ENCODE results near the gene MPIG6B.

The MPIG6B gene

DNA sequence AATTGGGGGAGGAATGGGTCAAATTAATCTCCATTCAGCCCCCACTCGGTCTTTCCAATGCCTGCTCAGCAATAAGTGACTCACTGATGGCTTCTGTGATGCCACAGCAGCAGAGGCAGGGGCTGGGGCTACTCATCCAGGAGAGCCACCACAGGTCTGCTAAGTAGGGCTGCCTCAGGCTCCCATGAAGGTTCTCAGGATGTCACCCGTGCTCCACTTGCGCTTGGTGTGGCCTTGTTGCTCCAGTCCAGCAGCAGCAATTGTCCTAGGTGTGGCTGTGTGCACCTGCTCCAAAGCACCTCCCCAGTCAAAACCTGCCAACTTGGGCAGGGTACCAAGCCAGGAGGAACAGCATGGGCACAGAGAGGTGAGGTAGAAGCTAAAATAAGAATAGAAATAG lies 1.0 kb upstream of the MPIG6B start:
- DNase-seq = no peak

DNA sequence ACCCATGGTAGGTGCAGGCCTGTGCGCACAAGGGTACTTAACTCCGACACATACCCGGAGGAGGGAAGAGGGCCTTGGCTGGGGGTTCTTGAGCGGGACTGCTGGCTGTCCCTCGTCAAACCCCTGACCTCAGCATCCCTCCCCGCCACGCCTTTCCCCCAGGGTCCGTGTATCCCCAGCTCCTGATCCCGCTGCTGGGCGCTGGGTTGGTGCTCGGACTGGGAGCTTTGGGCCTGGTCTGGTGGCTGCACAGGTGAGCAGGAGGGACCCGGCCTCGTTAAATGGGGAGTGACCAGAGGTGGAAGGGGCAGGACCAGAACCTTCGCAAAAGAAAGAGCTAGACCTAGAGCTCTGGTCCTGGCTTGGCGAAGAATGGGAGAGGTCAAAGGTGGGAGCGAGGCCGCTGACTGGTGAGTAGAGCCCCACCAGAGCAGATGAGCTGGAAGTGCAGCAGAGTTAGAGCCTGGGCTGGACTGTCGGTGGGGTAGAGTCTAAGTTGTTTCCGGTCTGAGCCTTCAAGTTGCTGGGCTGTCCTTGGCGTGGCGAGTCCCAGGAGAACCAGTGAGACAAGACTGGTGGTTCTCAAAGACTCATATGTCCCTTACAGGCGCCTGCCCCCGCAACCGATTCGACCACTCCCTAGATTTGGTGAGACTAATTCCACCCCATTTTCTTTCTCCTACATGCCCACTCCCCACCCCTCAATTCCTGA lies 963 bp downstream of the MPIG6B start:
- DNase-seq = no peak

DNA sequence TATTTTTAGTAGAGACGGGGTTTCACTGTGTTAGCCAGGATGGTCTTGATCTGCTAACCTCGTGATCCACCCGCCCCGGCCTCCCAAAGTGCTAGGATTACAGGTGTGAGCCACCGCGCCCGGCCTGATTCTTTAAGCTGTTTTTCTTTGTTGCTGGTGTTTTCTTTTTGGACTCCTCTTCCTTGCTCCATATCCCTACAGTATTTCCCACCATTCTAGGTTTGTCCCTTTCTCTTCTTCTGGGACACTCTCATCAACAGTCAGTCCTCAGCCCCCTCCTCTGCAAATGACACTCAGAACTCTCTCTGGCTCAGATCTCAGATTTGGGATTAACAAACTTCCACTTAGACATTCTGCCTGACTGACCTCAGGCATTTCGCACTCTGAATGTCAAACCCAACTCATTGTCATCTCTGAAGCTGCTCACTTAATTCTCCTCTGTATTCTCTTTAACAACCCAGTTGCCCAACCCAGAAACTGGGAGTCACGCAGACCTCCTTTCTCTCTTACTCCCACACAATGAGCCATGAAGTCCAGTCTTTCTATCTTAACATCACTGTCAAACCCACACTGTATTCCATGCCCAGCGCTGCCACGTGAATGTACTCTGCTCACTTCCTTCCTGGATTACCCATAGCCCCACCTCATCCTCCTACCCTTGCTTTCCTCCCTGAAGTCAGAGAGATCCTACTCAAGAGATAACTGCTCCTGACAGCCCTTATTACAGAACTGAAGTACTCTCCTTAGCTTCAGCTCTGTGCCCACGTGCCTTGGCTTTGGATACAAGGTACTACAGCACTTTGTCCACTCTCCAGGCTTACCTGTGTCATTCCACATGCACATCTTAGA lies 2.6 kb downstream of the MPIG6B start:
- DNase-seq = no peak

DNA sequence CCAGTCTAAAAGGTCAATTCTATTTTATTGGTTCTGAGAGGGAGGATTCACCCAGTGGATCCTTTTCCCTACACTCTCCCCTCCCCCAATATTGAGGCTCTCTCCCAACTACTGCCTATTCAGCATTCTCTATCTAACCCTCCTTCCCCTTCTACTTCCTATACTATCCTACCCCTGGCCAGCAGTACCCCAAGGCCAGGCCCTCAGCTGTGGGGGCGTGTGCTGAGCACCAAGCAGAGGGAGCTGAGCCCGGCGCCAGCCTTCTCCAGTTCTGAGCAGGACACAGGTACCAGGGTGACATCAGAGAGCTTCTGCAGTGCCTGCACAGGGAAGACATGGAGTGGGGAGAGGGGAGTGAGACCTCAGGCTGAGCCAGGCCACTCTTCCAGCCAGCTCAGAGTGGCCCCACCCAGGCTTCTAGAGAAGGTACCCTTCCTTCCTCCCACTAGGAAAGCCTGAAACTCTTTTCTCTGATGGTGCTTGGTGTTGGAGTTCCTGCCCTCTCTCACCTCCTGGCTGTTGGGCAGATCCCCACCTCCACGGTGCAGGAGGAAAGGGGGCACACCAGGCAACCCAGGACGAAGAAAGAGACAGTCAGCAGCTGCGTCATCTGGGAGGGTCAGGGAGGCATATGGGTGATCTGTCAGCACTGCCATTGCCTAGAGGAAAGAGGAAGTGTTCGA lies 4.0 kb downstream of the MPIG6B start:
- no peak for DNase-seq

DNA sequence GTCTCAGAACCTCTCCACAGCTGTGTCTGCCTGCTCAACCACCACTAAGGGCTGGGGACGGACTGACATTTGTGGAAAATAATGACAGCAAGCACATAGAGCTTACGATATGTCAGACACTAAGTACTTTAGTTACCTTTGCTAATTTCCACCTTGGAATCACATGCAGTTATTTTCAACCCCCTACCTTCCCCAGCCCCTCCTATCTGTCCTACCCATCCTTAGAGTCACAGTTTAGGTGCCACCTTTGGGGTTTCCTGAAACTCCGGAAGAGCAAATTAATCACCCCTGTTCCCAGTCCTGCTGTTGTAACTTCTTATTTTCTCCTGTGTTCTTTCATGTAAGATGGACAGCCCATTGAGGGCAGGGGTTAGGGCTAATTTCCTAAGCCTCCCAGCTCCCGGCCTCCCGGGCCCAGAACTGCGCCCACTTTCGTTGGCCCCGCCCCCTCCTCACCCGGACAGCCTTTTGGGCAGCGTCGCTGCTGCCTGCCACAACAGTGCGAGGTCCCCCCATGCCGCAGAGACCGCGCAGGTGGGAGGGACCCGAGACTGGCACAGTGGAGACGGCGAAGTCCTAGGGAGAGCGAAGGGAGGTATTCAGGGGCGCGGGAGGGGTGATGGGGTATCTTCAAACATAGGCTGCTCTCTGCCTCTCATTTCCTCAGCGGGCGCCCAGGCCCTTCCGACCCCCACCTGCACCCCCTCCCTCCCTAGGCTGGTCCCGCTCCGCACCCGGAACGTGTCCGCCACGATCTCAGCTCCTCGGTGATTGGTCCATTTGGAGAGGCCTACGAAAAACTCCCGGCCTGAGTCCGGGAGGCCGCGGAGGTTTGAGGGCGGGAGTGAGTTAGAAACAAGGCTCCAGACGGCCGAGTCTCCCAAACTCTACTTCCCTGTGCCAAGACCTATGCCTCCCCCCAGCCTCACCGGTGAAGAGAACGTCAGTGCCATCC lies 4.8 kb downstream of the MPIG6B start:
- DNase-seq = no peak

DNA sequence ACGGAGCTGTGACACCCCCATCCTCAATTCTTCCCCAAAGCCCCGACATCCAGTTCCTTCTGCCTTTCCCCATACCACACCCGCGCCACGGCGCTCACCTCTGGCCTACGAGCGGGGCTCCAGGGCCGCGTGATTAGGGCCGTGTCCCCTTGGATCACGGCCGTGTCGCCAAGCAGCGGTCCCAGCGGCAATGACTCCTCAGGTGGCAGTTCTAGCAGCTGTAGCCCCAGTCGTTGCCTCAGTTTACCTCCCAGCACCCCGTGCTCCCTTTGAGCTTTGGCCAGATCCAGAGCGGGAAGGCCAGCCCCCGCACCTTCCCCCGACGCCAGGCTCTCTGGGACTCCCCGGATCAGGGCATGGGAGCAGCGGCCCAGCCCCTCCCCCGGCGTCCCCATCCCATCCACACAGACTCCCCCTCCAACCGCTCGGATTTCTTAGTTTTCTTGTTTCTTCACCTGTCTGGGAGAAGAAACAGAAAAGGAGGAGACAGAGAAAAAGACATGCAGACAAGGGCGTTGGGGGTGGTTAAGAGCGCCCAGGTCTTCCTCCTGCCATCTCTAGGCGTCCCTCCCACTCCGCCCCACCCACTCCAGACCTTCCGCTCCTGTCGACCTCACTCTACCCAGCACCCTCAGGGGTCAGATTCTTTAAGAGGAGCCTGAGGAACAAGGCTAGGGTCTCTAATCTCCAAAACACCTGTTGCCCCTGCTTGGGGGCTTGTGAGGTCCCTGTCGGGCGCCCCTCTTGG lies 5.8 kb downstream of the MPIG6B start, which contains the start of gene DDAH2:
Gene DDAH2, minus strand, starts transcription at position 533 of the 748 bp plus-strand sequence. Its CDS starts 138 bp downstream, at position 395.
- no peak for DNase-seq

DNA sequence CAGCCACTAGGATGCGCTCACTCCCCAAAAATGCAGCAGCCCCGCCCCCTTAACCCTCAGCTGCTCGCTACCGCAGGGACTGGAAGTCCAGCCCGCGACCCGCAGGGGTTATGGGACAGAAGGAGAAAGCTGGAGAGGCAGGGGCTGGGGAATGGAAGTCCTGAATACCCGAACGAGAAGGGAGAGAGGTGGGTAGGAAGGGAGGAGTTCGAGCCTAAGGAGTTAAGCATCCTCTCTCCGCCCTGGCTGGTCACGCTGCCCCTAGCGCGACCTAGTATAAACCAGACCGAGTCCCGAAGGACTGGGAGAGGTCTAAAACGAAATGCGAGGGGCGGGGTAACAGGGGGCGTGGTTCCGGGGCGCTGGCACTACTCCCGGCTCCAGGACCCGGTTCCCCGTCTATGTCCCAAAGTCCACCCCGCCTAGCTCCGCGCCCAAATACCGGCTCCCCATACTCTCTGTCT lies 6.4 kb downstream of the MPIG6B start:
- DNase-seq = peak; percentile 35

DNA sequence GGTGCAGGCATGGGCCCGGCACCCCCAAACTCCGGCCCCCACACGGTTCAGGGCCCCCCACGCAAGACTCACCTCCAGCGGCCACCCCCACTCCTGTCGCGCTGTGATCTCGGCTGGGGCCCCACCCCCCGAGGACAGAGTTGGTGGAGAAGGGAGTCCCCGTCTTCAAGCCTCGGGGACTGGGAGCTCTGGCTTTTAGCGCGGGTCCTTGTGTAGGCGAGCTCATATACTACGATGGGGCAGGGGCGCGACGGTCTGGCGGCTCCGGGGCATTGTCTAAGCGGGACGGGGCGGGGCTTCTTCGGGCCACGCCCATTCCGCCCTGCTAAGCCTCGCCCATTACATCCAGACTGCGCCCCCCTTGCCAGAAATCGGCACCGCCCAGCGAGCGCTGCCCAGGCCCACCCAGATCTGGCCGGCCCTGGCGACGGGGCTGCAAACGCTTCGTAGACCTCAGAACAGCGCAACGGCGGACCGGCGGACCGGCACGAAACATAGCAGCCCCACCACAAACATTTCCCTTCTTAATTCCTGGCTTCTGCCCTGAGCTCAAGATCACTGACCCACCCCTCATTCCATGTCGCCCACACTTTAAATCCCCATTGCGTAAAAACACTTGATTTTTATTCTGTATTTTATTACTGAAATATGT lies 6.9 kb downstream of the MPIG6B start:
- no peak for DNase-seq

DNA sequence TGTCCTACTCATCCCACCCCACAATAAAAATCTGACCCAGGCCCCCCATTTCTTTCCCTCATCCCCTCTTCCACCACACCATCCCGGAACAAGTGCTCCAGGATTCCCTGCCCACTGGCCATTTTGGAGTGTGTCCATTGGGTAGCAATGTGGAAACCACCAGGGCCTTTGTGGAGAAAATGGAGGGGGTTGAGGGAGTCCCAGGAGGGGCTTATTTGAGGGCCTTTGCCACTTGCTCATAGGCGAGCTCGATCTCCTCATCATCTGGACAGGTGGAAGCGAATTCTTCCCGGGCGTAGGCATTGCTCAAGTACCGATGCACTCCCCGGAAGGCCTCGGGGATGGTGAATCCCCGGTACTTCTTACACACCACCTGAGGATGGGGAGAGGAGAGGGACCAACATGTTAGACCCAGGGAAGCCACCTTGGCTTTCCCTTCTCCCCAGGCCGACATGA lies 7.5 kb downstream of the MPIG6B start:
- no peak for DNase-seq

DNA sequence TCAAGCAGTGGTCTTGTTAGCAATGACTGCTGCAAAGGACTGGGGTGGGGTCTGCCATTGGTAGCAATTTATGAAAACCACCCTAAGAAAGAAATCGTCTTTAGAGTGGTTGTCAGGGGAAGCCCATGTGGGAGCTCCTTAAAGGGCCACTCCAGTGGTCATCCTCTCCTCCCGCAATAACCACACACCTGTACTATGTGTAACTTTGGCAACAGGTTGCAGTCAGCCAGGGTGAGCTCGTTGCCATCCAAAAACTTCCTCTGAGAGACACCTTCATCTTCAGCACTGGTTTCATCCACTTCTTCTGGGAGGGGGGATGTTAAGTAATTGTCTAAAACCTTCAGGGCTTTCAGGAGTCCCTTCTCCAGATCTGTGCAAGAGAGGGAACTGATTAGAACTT lies 8.9 kb downstream of the MPIG6B start:
- no peak for DNase-seq

DNA sequence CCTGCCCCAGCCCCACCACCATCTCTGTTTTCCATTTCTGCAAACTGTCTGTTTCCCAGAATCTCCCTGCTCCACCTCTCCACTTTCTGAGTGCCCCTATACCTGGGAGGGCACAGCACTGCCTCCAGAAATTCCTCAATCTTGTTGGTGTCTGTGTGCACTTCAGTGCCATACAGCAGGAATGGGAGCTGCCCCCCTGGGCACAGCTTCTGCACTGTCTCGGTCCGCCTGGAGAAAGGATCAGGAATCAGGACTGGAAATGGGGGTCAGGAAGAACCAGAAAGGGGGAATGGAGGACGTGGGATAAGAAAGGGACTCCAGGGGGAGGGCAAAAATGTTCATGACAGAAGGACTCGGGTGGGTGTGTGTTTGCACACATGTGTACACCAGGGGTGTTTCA lies 10.6 kb downstream of the MPIG6B start:
- no peak for DNase-seq

DNA sequence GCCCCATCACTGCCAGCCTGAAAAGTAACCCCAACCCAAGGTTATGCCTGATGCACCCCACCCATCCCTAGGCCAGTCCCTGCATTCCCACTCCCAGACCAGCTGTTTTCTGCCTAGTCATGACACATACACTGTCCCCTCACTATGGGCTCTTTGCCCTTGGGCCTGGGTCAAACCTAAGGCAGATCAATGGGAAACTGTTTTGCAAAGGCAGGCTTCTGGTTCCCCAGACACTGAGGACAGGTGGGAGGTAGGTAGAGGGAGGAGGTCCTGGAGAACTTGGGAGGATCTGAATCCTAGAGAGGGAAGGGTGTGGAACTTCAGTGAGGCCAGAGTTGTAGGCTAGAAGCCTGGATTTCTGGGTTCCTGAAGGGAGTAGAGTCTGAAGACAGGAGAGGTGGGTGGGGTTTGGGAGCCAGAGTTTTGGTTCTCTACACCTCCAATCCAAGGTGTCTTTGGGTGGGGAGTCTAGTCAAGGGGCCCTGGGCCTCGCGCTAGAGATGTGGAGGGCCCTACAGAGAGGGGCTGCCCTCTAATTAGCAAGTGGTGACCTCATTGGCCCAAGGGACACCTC lies 11.2 kb downstream of the MPIG6B start:
- DNase-seq = no peak

DNA sequence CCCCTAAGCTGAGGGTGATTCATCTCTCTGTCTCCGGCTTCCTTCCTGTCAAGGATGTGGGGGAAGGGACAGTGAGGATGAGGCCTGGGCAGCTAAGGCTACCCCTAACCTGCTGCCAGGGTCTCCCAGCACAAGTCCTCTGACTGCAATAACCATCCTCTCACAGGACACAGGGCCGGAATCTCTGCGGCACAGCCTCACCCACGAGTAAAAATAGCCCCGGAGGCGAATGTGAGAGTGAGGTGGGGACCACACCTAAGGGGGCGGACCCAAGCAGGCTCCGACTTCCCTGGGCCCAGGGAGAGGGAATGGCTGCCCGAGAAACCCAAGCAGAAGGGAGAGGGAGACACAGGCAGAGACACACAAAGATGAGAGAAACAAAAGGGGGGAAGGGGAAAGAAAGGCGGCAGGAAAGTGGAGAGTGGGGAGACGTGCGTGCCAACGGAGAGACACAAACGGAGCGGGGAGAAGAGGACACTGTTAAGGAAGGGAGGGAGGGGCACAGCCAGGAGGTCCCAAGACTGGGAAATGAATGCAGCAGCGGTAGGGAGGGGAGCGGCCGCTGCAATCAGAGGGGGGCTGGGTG lies 11.7 kb downstream of the MPIG6B start:
- DNase-seq = no peak

DNA sequence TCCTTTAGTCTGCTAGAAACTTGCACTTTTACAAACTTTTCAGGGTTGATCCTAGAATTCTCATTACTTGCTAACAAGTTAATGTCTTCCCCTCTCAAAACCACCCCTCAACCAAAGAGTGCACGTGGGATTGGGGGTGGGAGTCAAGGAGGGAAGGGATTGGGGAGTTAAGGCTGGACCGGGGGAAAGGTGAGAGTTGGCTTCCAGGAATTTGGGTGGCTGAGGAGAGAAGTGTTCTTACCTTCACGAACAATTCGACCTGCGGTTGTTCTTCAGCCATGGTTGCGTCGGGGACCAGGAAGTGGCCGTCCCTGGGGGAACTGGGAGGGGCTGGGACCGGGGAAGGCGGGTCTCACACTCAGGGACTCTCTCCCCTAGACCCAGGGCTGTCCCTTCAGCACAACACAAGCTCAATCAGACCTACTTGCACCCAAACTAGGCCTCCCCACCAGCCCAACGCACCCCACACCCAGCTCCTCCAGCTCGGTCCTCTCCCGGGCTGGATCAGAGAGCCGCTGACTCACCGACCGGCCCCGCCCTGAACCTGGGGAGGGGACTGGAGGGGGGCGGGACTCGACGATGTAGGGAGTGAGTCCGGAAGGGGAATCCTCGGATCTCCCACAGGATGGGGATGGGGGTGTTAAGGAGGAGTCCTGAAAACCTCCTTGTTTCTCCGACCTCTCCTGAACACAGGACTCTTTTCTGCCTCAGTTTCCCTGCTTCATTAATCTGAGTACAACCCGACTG lies 13.0 kb downstream of the MPIG6B start, which contains the start of gene CLIC1:
Gene CLIC1, minus strand, starts transcription at position 510 of the 747 bp plus-strand sequence. Its CDS starts 230 bp downstream, at position 280.
- peak; percentile 61 for DNase-seq

DNA sequence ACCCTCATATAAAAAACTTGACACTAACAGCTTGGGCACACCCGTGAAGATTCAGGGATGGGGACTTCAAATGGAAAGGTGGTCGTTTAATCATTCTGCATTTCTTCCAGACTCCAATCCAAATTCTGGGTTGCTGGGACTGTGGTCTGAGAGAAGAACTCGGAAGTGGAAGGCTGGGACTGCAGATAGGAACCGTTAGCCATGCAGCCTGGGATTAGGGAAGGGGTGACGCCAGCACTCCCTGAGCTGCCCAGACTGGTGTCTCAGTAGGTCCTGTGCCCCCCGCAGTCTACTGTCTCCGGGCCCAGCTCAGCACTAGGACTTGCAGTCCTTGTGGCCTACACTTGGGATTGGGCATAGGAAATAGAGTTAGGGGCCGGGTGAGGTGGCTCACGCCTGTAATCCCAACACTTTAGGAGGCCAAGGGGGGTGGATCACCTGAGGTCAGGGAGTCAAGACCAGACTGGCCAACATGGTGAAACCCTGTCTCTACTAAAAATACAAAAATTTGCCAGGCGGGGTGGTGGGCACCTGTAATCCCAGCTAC lies 13.7 kb downstream of the MPIG6B start:
- DNase-seq = no peak

DNA sequence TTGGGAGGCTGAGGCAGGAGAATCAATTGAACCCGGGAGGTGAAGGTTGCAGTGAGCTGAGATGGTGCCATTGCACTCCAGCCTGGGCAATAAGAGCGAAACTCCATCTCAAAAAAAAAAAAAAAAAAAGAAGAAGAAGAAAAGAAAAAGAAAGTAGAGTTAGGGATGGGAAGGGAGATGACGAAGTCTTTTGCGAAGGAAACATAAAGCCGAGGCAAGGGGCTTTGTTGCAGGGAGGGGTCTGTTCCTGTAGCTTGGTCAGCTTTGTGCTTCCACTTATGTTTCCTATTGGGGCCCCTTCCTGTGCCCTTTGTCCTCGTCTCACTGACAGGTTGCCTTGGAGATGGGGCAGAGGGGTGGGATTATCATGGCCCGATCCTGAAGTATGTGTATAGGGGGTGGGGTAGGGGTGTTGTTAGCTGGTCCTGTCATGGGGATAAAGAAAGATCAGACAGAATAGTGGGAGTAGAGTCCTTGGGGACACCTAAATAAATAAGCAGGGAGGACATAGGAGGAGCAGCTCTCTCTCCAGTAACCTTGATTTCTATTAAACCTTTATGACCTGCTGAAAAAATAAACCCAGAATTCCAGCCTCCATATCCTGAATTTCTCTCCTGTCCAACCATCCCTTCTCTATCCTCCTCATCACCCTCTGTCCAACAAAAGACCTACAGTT lies 14.3 kb downstream of the MPIG6B start:
- no peak for DNase-seq

DNA sequence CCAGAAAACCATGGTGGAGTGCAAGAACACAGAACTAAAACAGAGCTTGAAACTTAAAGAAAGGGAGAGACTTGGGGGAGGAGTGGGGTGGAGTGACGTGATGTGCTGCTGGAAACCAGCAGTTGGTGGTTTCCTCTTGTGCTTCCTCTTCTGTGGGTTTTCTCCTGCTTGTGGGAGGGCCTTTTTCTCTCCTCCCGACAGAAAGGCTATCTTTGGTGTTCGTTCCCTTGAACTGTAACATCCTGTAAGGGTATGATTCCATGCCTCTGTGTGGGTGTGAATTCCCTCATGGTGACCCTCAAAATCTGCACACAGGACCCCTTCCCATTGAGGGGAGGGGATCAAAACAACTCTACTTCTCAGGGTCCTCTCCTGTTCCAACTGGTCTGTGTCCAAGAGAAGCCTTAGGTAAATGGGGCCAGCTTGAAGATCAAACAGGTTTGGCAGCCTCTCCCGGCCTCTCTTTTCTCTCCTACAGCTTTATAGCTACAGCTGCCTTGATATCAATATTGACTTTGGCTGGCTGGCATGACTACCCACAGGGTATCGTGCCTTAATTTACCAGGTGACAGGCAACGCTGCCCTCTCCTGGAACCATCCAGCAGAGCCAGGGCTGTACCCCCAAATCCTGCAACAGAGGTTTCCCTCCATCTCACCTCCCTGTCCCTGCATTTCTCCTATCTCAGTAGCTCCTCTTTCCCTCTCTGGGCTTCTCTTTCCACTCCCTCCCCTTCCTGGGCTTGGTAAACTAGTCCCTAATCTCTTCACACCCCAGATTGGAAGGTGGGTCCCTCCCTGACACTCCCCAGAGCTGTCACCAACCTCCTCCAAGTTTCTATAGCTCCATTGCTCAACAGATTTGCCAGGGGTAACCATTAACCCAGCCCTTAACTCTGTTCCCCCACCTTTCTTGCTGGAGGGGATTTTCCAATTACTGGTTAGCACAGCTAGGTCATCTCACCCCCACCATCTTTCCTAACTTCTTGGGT lies 15.1 kb downstream of the MPIG6B start:
- DNase-seq = no peak

Data from NCI-H1694 treated with DMSO at 0.1 percent for 48 hours (cell line).